Mucosa of rectum (tissue), 2 donors: ENCODE data around the gene COLEC11.

Experiments used
- H3K27ac ChIP-seq, 2 donors: one replicate each; pipeline ENCODE4 v1.7.0; 2013; ENCODE audit warnings: inconsistent platforms in 2 of 2, low read depth in 2 of 2, low read length in 2 of 2
- H3K27me3 ChIP-seq, 2 donors: one replicate each; pipeline ENCODE4 v1.7.0; 2013; ENCODE audit warnings: low read length in 2 of 2; ENCODE audit not compliant: control insufficient read depth in 2 of 2, insufficient read depth in 2 of 2
- H3K36me3 ChIP-seq, 2 donors: one replicate each; pipeline ENCODE4 v1.7.0; 2013; ENCODE audit warnings: low read length in 2 of 2; ENCODE audit not compliant: control insufficient read depth in 2 of 2, insufficient read depth in 2 of 2
- H3K4me1 ChIP-seq, 2 donors: one replicate each; pipeline ENCODE4 v1.7.0; 2013; ENCODE audit warnings: low read length in 2 of 2, mild to moderate bottlenecking in 1 of 2; ENCODE audit not compliant: control insufficient read depth in 2 of 2, insufficient read depth in 2 of 2
- H3K4me3 ChIP-seq, 2 donors: one replicate each; pipeline ENCODE4 v1.7.0; 2013; ENCODE audit warnings: low read length in 2 of 2
- H3K9ac ChIP-seq, 2 donors: one replicate each; pipeline ENCODE4 v1.7.0; 2013; ENCODE audit warnings: low read length in 2 of 2, low read depth in 1 of 2, mild to moderate bottlenecking in 1 of 2
- H3K9me3 ChIP-seq, 2 donors: one replicate each; pipeline ENCODE4 v1.7.0; 2013; ENCODE audit warnings: low read length in 2 of 2; ENCODE audit not compliant: control insufficient read depth in 2 of 2
- donor health status: healthy.
- donor health status: Normal muscosa, but diverticular disease.

Gene COLEC11

GRCh38 chr2:3637692-3638455 lies 43.0 kb downstream of the COLEC11 start:
- H3K27me3 ChIP-seq, result peaks cover 0 to 3% of the 10 kb centered on the region in 2 donors
- no peak overlapping the region for H3K27ac ChIP-seq
- no peak overlapping the region for H3K9ac ChIP-seq
- H3K4me3 ChIP-seq, result no peak overlapping the region
- no peaks in the 10 kb centered on the region for H3K4me1 ChIP-seq
- H3K36me3 ChIP-seq, result no peaks in the 10 kb centered on the region
- H3K9me3 ChIP-seq, result no peaks in the 10 kb centered on the region

- no peak overlapping the region for H3K27ac ChIP-seq
- no peaks in the 10 kb centered on the region for H3K4me1 ChIP-seq
- no peak overlapping the region for H3K4me3 ChIP-seq
- H3K9ac ChIP-seq, result no peak overlapping the region
- H3K36me3 ChIP-seq, result no peaks in the 10 kb centered on the region
- no peaks in the 10 kb centered on the region for H3K9me3 ChIP-seq
- peaks cover 0 to 3% of the 10 kb centered on the region in 2 donors for H3K27me3 ChIP-seq
These were observed 43.5 kb downstream of the COLEC11 start for GRCh38 chr2:3638456-3638810.

- Histone ChIP-seq H3K4me1 (no peaks in the 10 kb centered on the region), H3K27ac (no peak overlapping the region), H3K9ac (no peak overlapping the region), H3K36me3 (no peaks in the 10 kb centered on the region), H3K27me3 (peaks cover 0 to 3% of the 10 kb centered on the region in 2 donors), H3K4me3 (no peak overlapping the region), H3K9me3 (no peaks in the 10 kb centered on the region)
These were observed 44.2 kb downstream of the COLEC11 start for GRCh38 chr2:3639015-3639630.

- Histone ChIP-seq H3K36me3 (no peaks in the 10 kb centered on the region), H3K4me3 (no peak overlapping the region), H3K4me1 (no peaks in the 10 kb centered on the region), H3K27ac (no peak overlapping the region), H3K27me3 (peaks cover 0 to 3% of the 10 kb centered on the region in 2 donors), H3K9me3 (no peaks in the 10 kb centered on the region), H3K9ac (no peak overlapping the region)
These were observed 44.7 kb downstream of the COLEC11 start for GRCh38 chr2:3639653-3640052.

GRCh38 chr2:3641181-3641580 lies 46.3 kb downstream of the COLEC11 start:
- Histone ChIP-seq H3K27me3 (peaks cover 0 to 3% of the 10 kb centered on the region in 2 donors), H3K4me1 (no peaks in the 10 kb centered on the region)

GRCh38 chr2:3641841-3642421 lies 47.0 kb downstream of the COLEC11 start:
- no peak overlapping the region for H3K4me3 ChIP-seq
- H3K27me3 ChIP-seq, result no peaks in the 10 kb centered on the region
- H3K36me3 ChIP-seq, result no peaks in the 10 kb centered on the region
- H3K9me3 ChIP-seq, result no peaks in the 10 kb centered on the region
- H3K9ac ChIP-seq, result no peak overlapping the region
- H3K27ac ChIP-seq, result no peak overlapping the region
- H3K4me1 ChIP-seq, result no peaks in the 10 kb centered on the region

More at GRCh38 chr2:3641181-3641580, 46.3 kb downstream of the COLEC11 start:
- H3K4me3 ChIP-seq, result no peak overlapping the region
- H3K9me3 ChIP-seq, result no peaks in the 10 kb centered on the region
- no peak overlapping the region for H3K9ac ChIP-seq
- H3K27ac ChIP-seq, result no peak overlapping the region
- H3K36me3 ChIP-seq, result no peaks in the 10 kb centered on the region

- H3K4me1 ChIP-seq, result no peaks in the 10 kb centered on the region
These were observed 47.8 kb downstream of the COLEC11 start for GRCh38 chr2:3642521-3643215.

GRCh38 chr2:3643371-3644245 lies 48.7 kb downstream of the COLEC11 start:
- Histone ChIP-seq H3K4me1 (no peaks in the 10 kb centered on the region), H3K27ac (no peak overlapping the region), H3K27me3 (no peaks in the 10 kb centered on the region)

More at GRCh38 chr2:3642521-3643215, 47.8 kb downstream of the COLEC11 start:
- H3K4me3 ChIP-seq, result no peak overlapping the region
- no peak overlapping the region for H3K9ac ChIP-seq
- H3K27ac ChIP-seq, result no peak overlapping the region
- H3K36me3 ChIP-seq, result no peaks in the 10 kb centered on the region
- H3K27me3 ChIP-seq, result no peaks in the 10 kb centered on the region
- H3K9me3 ChIP-seq, result no peaks in the 10 kb centered on the region

GRCh38 chr2:3644246-3644525 lies 49.3 kb downstream of the COLEC11 start:
- no peaks in the 10 kb centered on the region for H3K27me3 ChIP-seq
- H3K27ac ChIP-seq, result no peak overlapping the region
- no peaks in the 10 kb centered on the region for H3K4me1 ChIP-seq
- H3K9me3 ChIP-seq, result no peaks in the 10 kb centered on the region
- H3K4me3 ChIP-seq, result no peak overlapping the region
- no peaks in the 10 kb centered on the region for H3K36me3 ChIP-seq
- H3K9ac ChIP-seq, result no peak overlapping the region

More at GRCh38 chr2:3643371-3644245, 48.7 kb downstream of the COLEC11 start:
- Histone ChIP-seq H3K36me3 (no peaks in the 10 kb centered on the region), H3K9ac (no peak overlapping the region), H3K9me3 (no peaks in the 10 kb centered on the region), H3K4me3 (no peak overlapping the region)
